Stimulated activated CD4-positive, alpha-beta T cell treated with anti-CD3 and anti-CD28 coated beads, Interleukin-1b, Interleukin-23, amount 100 ng/mL, for 24 hours (primary cell): ENCODE measurements around the gene TFAP2D.

Experiments used
- DNase-seq, 4 experiments: peaks; one replicate each; pipeline ENCODE4 v3.0.0-alpha.2; 2020; ENCODE audit warnings: low read depth in 4 of 4, low spot score in 1 of 4

TFAP2D gene

GRCh38 chr6:50818020-50818419 lies 104.7 kb downstream of the TFAP2D start:
- DNase-seq = no peak

- DNase-seq = no peak
Observed at GRCh38 chr6:50818673-50819072, 105.3 kb downstream of the TFAP2D start, which contains the start of gene TFAP2B. TFAP2B (plus strand) TSS chr6:50818871; CDS start chr6:50818892, 21 bp downstream.

- no peak for DNase-seq
Observed at GRCh38 chr6:50819466-50819903, 106.2 kb downstream of the TFAP2D start.

- no peak for DNase-seq
Observed at GRCh38 chr6:50819904-50820868, 106.9 kb downstream of the TFAP2D start.

- DNase-seq = no peak
Observed at GRCh38 chr6:50820869-50821264, 107.5 kb downstream of the TFAP2D start.

- no peak for DNase-seq
Observed at GRCh38 chr6:50821441-50822077, 108.2 kb downstream of the TFAP2D start.

GRCh38 chr6:50822078-50822476 lies 108.8 kb downstream of the TFAP2D start:
- DNase-seq = no peak
